Ovary (tissue), 9 donors: ENCODE measurements around the gene TM7SF2. TPM values are rescaled to one million over a fixed set of nuclear protein-coding genes. Genes with fewer than 3 reads are reported as not detected.
"Not testable (repeated sequence)": the region's sequence is repeated elsewhere in the genome, so short reads cannot be mapped to it uniquely, and the experiment has no call there.

Experiments
- DNase-seq, 5 donors: peaks; one replicate each; pipeline ENCODE4 v3.0.0-alpha.2; 2019 to 2020
- H3K27ac ChIP-seq, 2 donors: fragments of 200-600 bp; one replicate each; pipeline versions ENCODE4 v1.5.1 to v1.8.0; 2019 to 2022
- H3K27me3 ChIP-seq: fragments of 200-600 bp; one replicate; pipeline ENCODE4 v1.8.0; 2022
- H3K36me3 ChIP-seq: fragments of 200-600 bp; sonication (generic); one replicate; pipeline ENCODE4 v1.5.1; 2019
- H3K4me1 ChIP-seq: one replicate; pipeline ENCODE4 v1.8.1; 2013; ENCODE audit warnings: mild to moderate bottlenecking, moderate library complexity; ENCODE audit not compliant: insufficient read depth
- H3K4me3 ChIP-seq: fragments of 200-600 bp; sonication (generic); one replicate; pipeline ENCODE4 v1.5.1; 2017
- H3K9me3 ChIP-seq, 2 donors: fragments of 200-600 bp in 1 of 2; sonication (generic) in 1 of 2; one replicate each; pipeline versions ENCODE4 v1.5.1 to v1.8.1; 2013 to 2019; ENCODE audit warnings: mild to moderate bottlenecking in 1 of 2, moderate library complexity in 1 of 2
- CTCF ChIP-seq, 3 donors: fragments of 450-650 bp in 2 of 3; fragments of 200-600 bp in 1 of 3; IDR thresholded peaks; one replicate each; pipeline versions ENCODE4 v1.5.1 to v1.8.0; 2016 to 2022; ENCODE audit warnings: antibody characterized with exemption in 3 of 3, mild to moderate bottlenecking in 1 of 3
- EP300 ChIP-seq: sonication (generic); formaldehyde crosslinking; IDR thresholded peaks from one replicate; pipeline ENCODE4 v1.6.1; 2017; ENCODE audit warnings: antibody characterized with exemption
- POLR2A ChIP-seq: fragments of 450-650 bp; IDR thresholded peaks from one replicate; pipeline ENCODE4 v1.6.1; 2017; ENCODE audit warnings: antibody characterized with exemption, mild to moderate bottlenecking, moderate library complexity
- WGBS, 3 donors: extraction: QIAGEN DNeasy Blood & Tissue Kit in 1 of 3; methylation state at CpG; one replicate each; pipeline versions ENCODE4 v1.1.5 to v1.1.7; 2013 to 2017; 5-methylcytosine and 5-hydroxymethylcytosine counted together
- intact Hi-C, 4 donors: fragments of 100-400 bp; cut with DNase I; formaldehyde crosslinking; loops; one replicate each; pipeline versions ENCODE4 v1.11.0 to v1.15.1; 2022 to 2023
- polyA plus RNA-seq, 2 donors: library from polyadenylated mRNA; stranded (reverse); fragments of 200-250 nt in 1 of 2; fragments of 350-450 nt in 1 of 2; fragmentation: Illumina TruSeq in 1 of 2; extraction: RNeasy Lipid Tissue Mini Kit (QIAGEN cat#74804) in 1 of 2; gene quantifications; one replicate each; pipeline ENCODE4 v1.2.3, GENCODE V29; 2013 to 2014
- total RNA-seq, 7 donors: library from RNA; depleted of rRNA in 2 of 7; stranded (reverse); fragments of >200 nt in 2 of 7; fragmentation: NEBNext Ultra II Directional in 3 of 7; extraction: Animal tissue kit (Norgen Biotek cat#: 25700) in 3 of 7; gene quantifications; one replicate each; pipeline versions ENCODE4 v1.1.0 to v1.2.4, GENCODE V29; 2016 to 2023
- donor health status: DM: no; HTN: no; CAD: no; lungs with moderate emphysema.
- donor health status: DM: no; HTN: no; CAD: no.
- donor health status: Bipolar disorder and iron deficiency.
- donor health status: DM: yes; HTN: yes; CAD: no.
- donor health status: DM: no; HTN: no; CAD: no.
- donor health status: DM: yes; HTN: yes; CAD: no.

TM7SF2 gene
- total and polyA plus RNA-seq, 9 donors = 30.0 to 170 (median 76.3) TPM

GRCh38 chr11:65117206-65118096 is 5.8 kb downstream of the TM7SF2 start, which contains the start of gene ZNHIT2:
Gene ZNHIT2, minus strand, starts transcription at chr11:65117701. Its CDS starts 48 bp downstream, at chr11:65117653.
- intact Hi-C loops = loop anchor here in 3 of 4 donors (5.0 to 10.0 kb wide), 7 partner anchors 35 to 273 kb away; partner anchors contain the start of genes ARL2 (in 2 of the 3), ATG2A (in 1 of the 3), CAPN1 (in 1 of the 3) and CDC42BPG (in 1 of the 3)
- peak within 1 kb of the TSS; percentile 70 for H3K4me3 ChIP-seq
- TF ChIP-seq POLR2A (peak; percentile 64), EP300 (peak; percentile 13), CTCF (IDR thresholded peaks at IDR 0.05) (peak; percentile 95 to 99 (median 98))
- peak within 1 kb of the TSS; percentile 27 to 70 for H3K27ac ChIP-seq
- peak; percentile 99 to 100 (median 100) for DNase-seq
- 0 to 1% (median 0%) methylated on average over 79 to 89 of the region's 89 CpGs for WGBS, 3 donors
- no peaks in the 10 kb centered on the region for H3K36me3 ChIP-seq
- peaks cover 9% of the 10 kb centered on the region for H3K4me1 ChIP-seq
- H3K27me3 ChIP-seq = no peaks in the 10 kb centered on the region
- no peaks in the 10 kb centered on the region for H3K9me3 ChIP-seq

GRCh38 chr11:65118097-65118837 is 6.6 kb downstream of the TM7SF2 start:
- Histone ChIP-seq H3K9me3 (no peaks in the 10 kb centered on the region), H3K27me3 (no peaks in the 10 kb centered on the region), H3K4me1 (peaks cover 4% of the 10 kb centered on the region), H3K36me3 (no peaks in the 10 kb centered on the region), H3K4me3 (no peak overlapping the region), H3K27ac (peak overlapping the region in 1 of 2 donors; percentile 35)
- 73 to 79% (median 78%) methylated on average over 18 of the region's 18 CpGs for WGBS, 3 donors
- intact Hi-C loops = loop anchor here in 3 of 4 donors (5.0 to 10.0 kb wide), 7 partner anchors 36 to 273 kb away; partner anchors contain the start of genes ARL2 (in 2 of the 3), ATG2A (in 1 of the 3), CAPN1 (in 1 of the 3) and CDC42BPG (in 1 of the 3)
- DNase-seq = peak in 1 of 5 donors; percentile 55
- TF ChIP-seq POLR2A (peak; percentile 5), EP300 (no peak)

- 83 to 86% (median 83%) methylated on average over 18 of the region's 18 CpGs for WGBS, 3 donors
- not testable (repeated sequence) for H3K4me3 ChIP-seq, H3K9me3 ChIP-seq, H3K36me3 ChIP-seq, H3K27me3 ChIP-seq, H3K27ac ChIP-seq, H3K4me1 ChIP-seq
- intact Hi-C loops = loop anchor here in 3 of 4 donors (5.0 to 10.0 kb wide), 7 partner anchors 37 to 274 kb away; partner anchors contain the start of genes ARL2 (in 2 of the 3), ATG2A (in 1 of the 3), CAPN1 (in 1 of the 3) and CDC42BPG (in 1 of the 3)
- DNase-seq = peak in 3 of 5 donors; percentile 21 to 44 (median 26)
These were observed 7.4 kb downstream of the TM7SF2 start for GRCh38 chr11:65118891-65119669.

GRCh38 chr11:65119670-65119995 is 8.0 kb downstream of the TM7SF2 start:
- no peaks in the 10 kb centered on the region for H3K36me3 ChIP-seq
- H3K9me3 ChIP-seq = no peaks in the 10 kb centered on the region
- DNase-seq = no peak
- peaks cover 2% of the 10 kb centered on the region for H3K4me1 ChIP-seq
- no peak overlapping the region for H3K4me3 ChIP-seq
- no peak overlapping the region for H3K27ac ChIP-seq
- no peaks in the 10 kb centered on the region for H3K27me3 ChIP-seq
- intact Hi-C loops = loop anchor here in 3 of 4 donors (5.0 to 10.0 kb wide), 7 partner anchors 37 to 275 kb away; partner anchors contain the start of genes ARL2 (in 2 of the 3), ATG2A (in 1 of the 3), CAPN1 (in 1 of the 3) and CDC42BPG (in 1 of the 3)
- TF ChIP-seq CTCF (IDR thresholded peaks at IDR 0.05) (no peak), EP300 (no peak), POLR2A (no peak)
